GM06990 (cell line): ENCODE measurements around the gene DDX1.
A peak's percentile ranks its signal among the peaks of the same experiment; 100 is the strongest.

ENCODE experiments used
- DNase-seq: peaks from one replicate; pipeline ENCODE4 v3.0.0-alpha.2; 2011; ENCODE audit not compliant: insufficient read length; ENCODE audit errors: extremely low read depth
- H3K27me3 ChIP-seq: replicated peaks from 2 replicates; pipeline ENCODE4 v1.6.0; 2011; ENCODE audit warnings: low read length; ENCODE audit not compliant: control insufficient read depth, insufficient read depth
- H3K36me3 ChIP-seq: 2 replicates; pipeline ENCODE4 v1.5.1; 2011; ENCODE audit warnings: low read length; ENCODE audit not compliant: control insufficient read depth, insufficient read depth
- H3K4me3 ChIP-seq: replicated peaks from 2 replicates; pipeline ENCODE4 v1.5.1; 2011; ENCODE audit warnings: low read depth, mild to moderate bottlenecking, control low read depth, low read length
- TF ChIP-seq, protein P1 (sequence below): IDR thresholded peaks from 2 replicates; pipeline ENCODE4 v1.5.1; 2011; ENCODE audit warnings: low read length, control low read depth, mild to moderate bottlenecking, inconsistent platforms; ENCODE audit not compliant: insufficient read depth, poor library complexity, severe bottlenecking

The DDX1 gene

DNA sequence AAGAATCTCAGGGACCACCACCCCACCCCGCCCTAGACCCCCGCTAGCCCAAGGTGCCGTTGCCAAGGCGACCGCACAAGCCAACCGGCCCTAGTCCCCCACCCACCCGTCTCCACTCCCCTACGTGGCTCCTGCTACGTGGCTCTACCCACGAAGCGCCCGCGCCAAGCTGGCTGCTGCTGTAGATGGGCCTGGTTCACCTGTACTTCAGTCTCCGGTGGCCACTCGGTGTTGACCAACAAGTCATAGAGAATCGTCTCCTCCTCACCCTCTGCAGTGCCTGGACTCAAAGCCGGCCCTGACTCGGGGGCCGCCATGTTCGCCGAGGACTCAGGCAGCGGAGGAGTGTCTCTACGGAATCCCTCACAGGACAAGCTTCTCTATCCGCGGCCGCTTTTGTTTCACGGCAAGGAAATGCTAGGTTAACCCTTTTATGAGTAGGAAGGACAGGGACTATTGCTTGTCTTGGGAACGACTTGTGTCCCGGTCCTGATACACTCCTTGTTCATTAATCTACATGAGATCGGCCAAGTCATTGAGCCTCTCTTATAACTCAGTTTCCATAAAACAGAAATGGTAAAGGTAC, 30.6 kb upstream of the DDX1 start, which contains the start of gene NBAS:
Gene NBAS, minus strand, starts transcription at position 347 of the 586 bp plus-strand sequence. Its CDS starts 30 bp downstream, at position 317.
- Histone ChIP-seq H3K4me3 (peak within 1 kb of the TSS; percentile 86), H3K36me3 (no peaks in the 10 kb centered on the region), H3K27me3 (no peaks in the 10 kb centered on the region)
- TF ChIP-seq, protein P1, sequence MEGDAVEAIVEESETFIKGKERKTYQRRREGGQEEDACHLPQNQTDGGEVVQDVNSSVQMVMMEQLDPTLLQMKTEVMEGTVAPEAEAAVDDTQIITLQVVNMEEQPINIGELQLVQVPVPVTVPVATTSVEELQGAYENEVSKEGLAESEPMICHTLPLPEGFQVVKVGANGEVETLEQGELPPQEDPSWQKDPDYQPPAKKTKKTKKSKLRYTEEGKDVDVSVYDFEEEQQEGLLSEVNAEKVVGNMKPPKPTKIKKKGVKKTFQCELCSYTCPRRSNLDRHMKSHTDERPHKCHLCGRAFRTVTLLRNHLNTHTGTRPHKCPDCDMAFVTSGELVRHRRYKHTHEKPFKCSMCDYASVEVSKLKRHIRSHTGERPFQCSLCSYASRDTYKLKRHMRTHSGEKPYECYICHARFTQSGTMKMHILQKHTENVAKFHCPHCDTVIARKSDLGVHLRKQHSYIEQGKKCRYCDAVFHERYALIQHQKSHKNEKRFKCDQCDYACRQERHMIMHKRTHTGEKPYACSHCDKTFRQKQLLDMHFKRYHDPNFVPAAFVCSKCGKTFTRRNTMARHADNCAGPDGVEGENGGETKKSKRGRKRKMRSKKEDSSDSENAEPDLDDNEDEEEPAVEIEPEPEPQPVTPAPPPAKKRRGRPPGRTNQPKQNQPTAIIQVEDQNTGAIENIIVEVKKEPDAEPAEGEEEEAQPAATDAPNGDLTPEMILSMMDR = no peak
- peak; percentile 75 for DNase-seq

DNA sequence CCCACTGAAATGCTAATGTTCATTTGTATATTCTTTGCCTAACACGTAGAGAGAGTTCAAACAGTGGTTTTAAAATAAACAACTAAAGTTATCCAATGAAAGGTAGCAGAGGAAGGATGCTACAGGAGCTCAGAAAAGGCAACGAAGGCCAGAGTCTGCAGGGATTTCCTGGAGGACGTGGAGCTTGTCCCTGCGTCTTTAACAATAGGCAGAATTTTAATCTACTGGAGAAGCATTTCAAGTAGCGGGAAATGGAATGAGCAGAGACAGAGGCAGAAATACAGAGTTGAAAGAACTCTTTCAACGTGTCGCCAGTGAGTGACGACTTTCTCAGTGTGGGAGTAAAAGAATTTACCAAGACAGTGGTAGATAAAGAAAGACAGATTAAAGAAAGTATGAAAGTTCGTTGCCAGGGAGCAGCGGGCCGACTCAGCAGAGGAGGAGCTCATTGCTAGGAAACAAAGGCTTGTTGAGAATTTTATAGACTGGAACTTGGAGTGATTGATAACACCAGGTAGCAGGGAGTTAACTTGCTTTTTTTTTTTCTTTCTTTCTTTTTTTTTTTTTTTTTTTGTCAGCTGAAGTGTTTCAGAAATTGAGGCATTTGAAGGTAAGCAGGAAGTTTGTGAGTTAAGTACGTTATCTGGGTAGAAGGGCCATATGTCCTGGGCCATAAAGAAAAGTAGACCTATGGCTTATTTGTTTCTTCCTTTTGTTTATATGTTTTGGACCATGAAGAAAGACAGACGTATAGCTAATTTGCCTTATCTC, 29.9 kb upstream of the DDX1 start:
- TF ChIP-seq, protein P1 = no peak
- H3K27me3 ChIP-seq = no peaks in the 10 kb centered on the region
- peak overlapping the region; percentile 86 for H3K4me3 ChIP-seq
- DNase-seq = peak; percentile 7
- H3K36me3 ChIP-seq = no peaks in the 10 kb centered on the region

DNA sequence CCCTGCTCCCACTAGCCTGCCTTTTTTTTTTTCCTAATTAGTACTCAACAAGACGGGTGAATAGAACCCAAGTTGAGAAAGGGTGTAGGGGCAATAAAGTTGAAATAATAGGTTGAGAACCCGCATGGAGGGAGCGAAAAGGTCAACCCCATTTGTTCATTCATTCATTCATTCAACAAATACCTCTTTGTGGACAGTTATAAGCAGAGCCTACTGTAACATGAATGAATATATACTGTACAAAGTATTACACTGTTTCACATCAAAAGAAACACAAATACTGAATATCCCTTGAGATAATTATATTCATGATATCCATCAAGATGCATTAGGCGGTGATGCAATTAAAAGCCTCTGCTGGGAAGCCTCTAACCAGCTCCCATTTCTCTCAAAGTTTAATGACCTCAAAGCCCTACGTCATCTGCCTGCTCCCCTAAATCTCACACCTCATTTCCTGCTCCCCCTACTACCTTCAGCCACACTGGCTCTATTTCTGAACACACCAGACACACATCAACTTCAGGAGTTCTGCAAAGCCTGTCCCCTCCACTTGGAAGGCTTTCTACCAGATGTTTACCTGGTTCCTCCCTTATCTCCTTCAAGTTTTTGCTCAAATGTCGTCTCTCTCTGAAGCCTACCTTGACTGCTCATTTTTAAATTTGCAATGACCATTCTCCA, 29.2 kb upstream of the DDX1 start:
- Histone ChIP-seq H3K4me3 (no peak overlapping the region), H3K27me3 (no peaks in the 10 kb centered on the region), H3K36me3 (no peaks in the 10 kb centered on the region)
- TF ChIP-seq, protein P1 = no peak
- no peak for DNase-seq

DNA sequence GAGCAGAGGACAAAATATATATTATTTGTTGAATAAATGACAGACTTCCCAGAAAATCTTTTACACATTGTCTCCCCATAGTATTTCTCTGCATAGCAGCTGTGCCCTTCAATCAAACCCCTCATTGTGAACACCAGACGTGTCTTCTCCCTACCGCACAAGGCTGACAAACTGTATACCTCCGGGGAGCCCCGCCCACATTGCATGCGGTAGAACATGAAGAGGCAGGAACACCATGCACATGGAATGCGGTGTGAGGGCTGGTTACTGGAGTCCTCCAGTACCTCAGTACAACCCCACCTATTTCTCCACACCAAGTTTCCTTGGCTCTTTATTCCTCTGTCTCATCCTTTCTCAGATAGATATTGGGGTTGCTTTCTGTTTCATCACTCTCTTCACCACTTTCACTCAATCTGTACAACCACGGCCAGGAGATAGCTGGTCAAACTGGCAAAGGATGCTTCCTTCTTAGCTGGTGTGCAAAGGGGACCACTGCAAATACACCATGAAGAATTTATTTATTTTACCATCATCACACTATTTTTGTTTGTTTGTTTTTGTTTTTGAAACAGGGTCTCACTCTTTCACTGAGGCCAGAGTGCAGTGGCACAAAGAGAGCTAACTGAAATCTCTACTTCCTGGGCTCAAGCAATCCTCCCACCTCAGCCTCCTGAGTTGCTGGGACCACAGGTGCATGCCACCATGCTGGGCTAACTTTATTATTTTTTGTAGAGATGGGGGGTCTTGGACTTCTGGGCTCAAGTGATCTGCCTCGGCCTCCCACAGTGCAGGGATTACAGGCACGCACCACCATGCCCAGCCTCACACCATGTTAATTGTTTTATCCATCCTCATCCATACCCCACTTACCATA, 28.2 kb upstream of the DDX1 start:
- TF ChIP-seq, protein P1 = no peak
- Histone ChIP-seq H3K27me3 (no peaks in the 10 kb centered on the region), H3K36me3 (no peaks in the 10 kb centered on the region), H3K4me3 (no peak overlapping the region)
- no peak for DNase-seq

DNA sequence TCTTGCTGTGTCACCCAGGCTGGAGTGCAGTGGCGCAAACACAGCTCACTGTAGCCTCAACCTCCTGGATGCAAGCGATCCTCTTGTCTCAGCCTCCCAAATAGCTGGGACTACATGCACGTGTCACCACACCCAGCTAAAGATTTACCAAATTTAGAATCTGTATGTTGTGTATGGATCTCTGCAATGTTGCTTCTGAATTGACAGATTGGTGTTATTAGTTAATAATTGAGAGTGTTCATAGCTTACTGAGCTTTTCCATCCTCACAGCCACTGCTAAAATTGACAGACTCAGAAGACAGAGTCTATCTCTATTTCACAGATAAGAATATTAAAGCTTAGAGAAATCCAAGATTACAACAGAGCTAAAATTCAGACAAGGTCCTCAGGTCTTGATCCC, 26.3 kb upstream of the DDX1 start:
- H3K27me3 ChIP-seq = no peaks in the 10 kb centered on the region
- TF ChIP-seq, protein P1 = no peak
- no peaks in the 10 kb centered on the region for H3K36me3 ChIP-seq
- no peak overlapping the region for H3K4me3 ChIP-seq
- DNase-seq = no peak
